HepG2 (cell line): ENCODE data around the gene GRB2. TPM values are rescaled to one million over a fixed set of nuclear protein-coding genes. Genes with fewer than 3 reads are reported as not detected.
A peak's percentile ranks its signal among the peaks of the same experiment; 100 is the strongest.

Source experiments
- CREB3 ChIP-seq: sonication (generic); formaldehyde crosslinking; IDR thresholded peaks from 2 replicates; pipeline ENCODE4 v1.5.0; 2020; ENCODE audit warnings: missing genetic modification reagents
- FOXK1 ChIP-seq: sonication (generic); formaldehyde crosslinking; IDR thresholded peaks from 2 replicates; pipeline ENCODE4 v1.4.0; 2020; ENCODE audit warnings: low read depth, missing genetic modification reagents, borderline replicate concordance
- HINFP ChIP-seq: sonication (generic); formaldehyde crosslinking; IDR thresholded peaks from 2 replicates; pipeline ENCODE4 v1.4.0; 2020; ENCODE audit warnings: low read depth, mild to moderate bottlenecking, missing genetic modification reagents
- HNF4A ChIP-seq: sonication (generic); formaldehyde crosslinking; IDR thresholded peaks from 2 replicates; pipeline ENCODE4 v1.4.0; 2020; ENCODE audit warnings: missing genetic modification reagents
- MYPOP ChIP-seq: sonication (generic); formaldehyde crosslinking; IDR thresholded peaks from 2 replicates; pipeline ENCODE4 v1.8.1; 2023; ENCODE audit warnings: mild to moderate bottlenecking, moderate library complexity, missing genetic modification reagents
- NR2F6 ChIP-seq, 2 experiments: IDR thresholded peaks; 2 replicates each; pipeline ENCODE4 v1.6.1; 2016; ENCODE audit warnings: antibody characterized with exemption in 1 of 2, mild to moderate bottlenecking in 1 of 2
- POLR2A ChIP-seq, 2 experiments: IDR thresholded peaks; 2 replicates each; pipeline ENCODE4 v1.6.1; 2011; ENCODE audit warnings: low read depth in 2 of 2, low read length in 2 of 2, mild to moderate bottlenecking in 1 of 2, moderate library complexity in 1 of 2; ENCODE audit not compliant: insufficient read depth in 1 of 2
- XRCC5 ChIP-seq: fragments of 200-400 bp; formaldehyde crosslinking; optimal IDR thresholded peaks from 2 replicates; pipeline ENCODE3; 2017; ENCODE audit warnings: mild to moderate bottlenecking, low read length
- ZEB1 ChIP-seq: IDR thresholded peaks from 2 replicates; pipeline ENCODE4 v1.6.1; 2012; ENCODE audit warnings: mild to moderate bottlenecking, low read depth, inconsistent platforms; ENCODE audit not compliant: insufficient replicate concordance
- ZNF10 ChIP-seq: sonication (generic); formaldehyde crosslinking; IDR thresholded peaks from 2 replicates; pipeline ENCODE4 v1.4.0; 2020; ENCODE audit warnings: mild to moderate bottlenecking, low read depth, missing genetic modification reagents, borderline replicate concordance
- ZNF263 ChIP-seq: sonication (generic); formaldehyde crosslinking; IDR thresholded peaks from 2 replicates; pipeline ENCODE4 v1.4.0; 2020; ENCODE audit warnings: missing genetic modification reagents
- ZNF317 ChIP-seq: sonication (generic); formaldehyde crosslinking; IDR thresholded peaks from 2 replicates; pipeline ENCODE4 v1.5.0; 2020; ENCODE audit warnings: mild to moderate bottlenecking, missing genetic modification reagents
- ZNF549 ChIP-seq: sonication (generic); formaldehyde crosslinking; IDR thresholded peaks from 2 replicates; pipeline ENCODE4 v1.5.0; 2020; ENCODE audit warnings: missing genetic modification reagents
- ZNF629 ChIP-seq: sonication (generic); formaldehyde crosslinking; conservative IDR thresholded peaks from 2 replicates; pipeline ENCODE4 v1.5.0; 2020; ENCODE audit warnings: missing genetic modification reagents
- ZNF710 ChIP-seq: sonication (generic); formaldehyde crosslinking; IDR thresholded peaks from 2 replicates; pipeline ENCODE4 v1.5.0; 2020; ENCODE audit warnings: mild to moderate bottlenecking, missing genetic modification reagents, borderline replicate concordance
- ZNF773 ChIP-seq: sonication (generic); formaldehyde crosslinking; IDR thresholded peaks from 2 replicates; pipeline ENCODE4 v1.4.0; 2020; ENCODE audit warnings: missing genetic modification reagents, borderline replicate concordance
- polyA plus RNA-seq, 8 experiments: library from polyadenylated mRNA; depleted of rRNA in 3 of 8; stranded (reverse) in 7 of 8; unstranded in 1 of 8; fragments of >200 nt; fragmentation: Illumina TruSeq in 4 of 8; extraction: Trizol in 4 of 8; gene quantifications; 2 replicates each; pipeline versions ENCODE4 v1.2.1 to v1.2.3, GENCODE V29; 2011 to 2016; ENCODE audit warnings: low read depth in 4 of 8, missing spikeins in 1 of 8, mixed read lengths in 1 of 8; ENCODE audit not compliant: insufficient read depth in 1 of 8
- total RNA-seq, 5 experiments: library from RNA; depleted of rRNA; stranded (reverse); fragments of >200 nt; fragmentation: Illumina TruSeq; extraction: Trizol; gene quantifications; 2 replicates each; pipeline ENCODE4 v1.2.3, GENCODE V29; 2016; ENCODE audit warnings: low read depth in 1 of 5
- TF ChIP-seq, protein P1 (sequence below): sonication (generic); formaldehyde crosslinking; IDR thresholded peaks from 2 replicates; pipeline ENCODE4 v1.4.0; 2020; ENCODE audit warnings: missing genetic modification reagents, borderline replicate concordance
- TF ChIP-seq, protein P2 (sequence below): IDR thresholded peaks from 2 replicates; pipeline ENCODE4 v1.6.1; 2016; ENCODE audit warnings: mild to moderate bottlenecking, missing biosample characterization, missing genetic modification reagents
- TF ChIP-seq, protein P3 (sequence below): sonication (generic); formaldehyde crosslinking; IDR thresholded peaks from 2 replicates; pipeline ENCODE4 v1.4.0; 2020; ENCODE audit warnings: missing genetic modification reagents, mild to moderate bottlenecking, borderline replicate concordance

GRB2 gene
- total and polyA plus RNA-seq, 2 of the 13 experiments (the other 11 are each of a cell fraction or from before 2014, with no cell fraction given), result 84.6 to 92.3 TPM

DNA sequence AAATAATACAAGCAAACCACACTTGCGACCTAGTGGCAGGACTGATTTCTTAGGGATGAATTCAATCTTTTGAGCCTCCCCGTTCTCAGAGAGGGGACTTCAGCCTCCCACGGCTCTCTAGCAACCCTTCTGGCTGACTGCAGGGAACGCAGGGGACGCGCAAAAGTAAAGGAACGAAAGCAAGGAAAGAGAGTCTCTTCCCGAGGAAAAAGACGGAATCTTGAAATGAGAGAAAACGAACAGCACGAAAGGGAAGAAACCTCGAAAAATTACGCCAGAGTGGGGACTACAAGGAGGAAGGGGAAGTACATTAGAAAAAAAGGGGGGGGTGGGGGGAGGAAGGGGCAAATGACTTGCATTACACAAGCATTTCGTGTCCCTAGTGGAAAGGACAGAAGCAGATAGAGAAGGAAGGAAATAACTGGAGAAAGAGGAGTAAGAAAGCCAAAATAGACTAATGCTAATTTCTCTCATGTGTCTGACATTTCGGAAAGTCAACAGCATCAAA lies 1.2 kb downstream of the GRB2 start (continued):
- TF ChIP-seq MYPOP (CRISPR knock-in tag) (peak; percentile 61; the same call in 1 of the 2 replicates), ZNF10 (CRISPR knock-in tag) (no peak), ZNF710 (peak; percentile 50; the same call in 1 of the 2 replicates), HNF4A (CRISPR knock-in tag) (0 out of 2 replicates have a peak, but pooled peaks have one; percentile 22), ZNF629 (CRISPR knock-in tag) (0 out of 2 replicates have a peak, but pooled peaks have one; percentile 14), CREB3 (CRISPR knock-in tag) (peak; percentile 63; the same call in 1 of the 2 replicates), ZEB1 (peak; percentile 15), NR2F6 (IDR thresholded peaks at IDR 0.05) (no peak), NR2F6 (CRISPR knock-in tag; IDR thresholded peaks at IDR 0.05) (0 out of 2 replicates have a peak, but pooled peaks have one; percentile 8), XRCC5 (peak; percentile 87), ZNF549 (CRISPR knock-in tag) (no peak), POLR2A (IDR thresholded peaks at IDR 0.05; ENCODE audit: insufficient read depth in 1 of 2, low read depth in 2 of 2, low read length in 2 of 2) (no peak), ZNF263 (CRISPR knock-in tag) (peak; percentile 67; the same call in 1 of the 2 replicates), ZNF773 (CRISPR knock-in tag) (0 out of 2 replicates have a peak, but pooled peaks have one; percentile 23), ZNF317 (CRISPR knock-in tag) (0 out of 2 replicates have a peak, but pooled peaks have one; percentile 12), FOXK1 (CRISPR knock-in tag) (no peak), HINFP (CRISPR knock-in tag) (no peak; the same call in 1 of the 2 replicates)
- TF ChIP-seq, protein P1, sequence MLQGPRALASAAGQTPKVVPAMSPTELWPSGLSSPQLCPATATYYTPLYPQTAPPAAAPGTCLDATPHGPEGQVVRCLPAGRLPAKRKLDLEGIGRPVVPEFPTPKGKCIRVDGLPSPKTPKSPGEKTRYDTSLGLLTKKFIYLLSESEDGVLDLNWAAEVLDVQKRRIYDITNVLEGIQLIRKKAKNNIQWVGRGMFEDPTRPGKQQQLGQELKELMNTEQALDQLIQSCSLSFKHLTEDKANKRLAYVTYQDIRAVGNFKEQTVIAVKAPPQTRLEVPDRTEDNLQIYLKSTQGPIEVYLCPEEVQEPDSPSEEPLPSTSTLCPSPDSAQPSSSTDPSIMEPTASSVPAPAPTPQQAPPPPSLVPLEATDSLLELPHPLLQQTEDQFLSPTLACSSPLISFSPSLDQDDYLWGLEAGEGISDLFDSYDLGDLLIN (CRISPR knock-in tag), result 0 out of 2 replicates have a peak, but pooled peaks have one; percentile 62
- TF ChIP-seq, protein P2, sequence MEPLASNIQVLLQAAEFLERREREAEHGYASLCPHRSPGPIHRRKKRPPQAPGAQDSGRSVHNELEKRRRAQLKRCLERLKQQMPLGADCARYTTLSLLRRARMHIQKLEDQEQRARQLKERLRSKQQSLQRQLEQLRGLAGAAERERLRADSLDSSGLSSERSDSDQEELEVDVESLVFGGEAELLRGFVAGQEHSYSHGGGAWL, result no peak
- TF ChIP-seq, protein P3, sequence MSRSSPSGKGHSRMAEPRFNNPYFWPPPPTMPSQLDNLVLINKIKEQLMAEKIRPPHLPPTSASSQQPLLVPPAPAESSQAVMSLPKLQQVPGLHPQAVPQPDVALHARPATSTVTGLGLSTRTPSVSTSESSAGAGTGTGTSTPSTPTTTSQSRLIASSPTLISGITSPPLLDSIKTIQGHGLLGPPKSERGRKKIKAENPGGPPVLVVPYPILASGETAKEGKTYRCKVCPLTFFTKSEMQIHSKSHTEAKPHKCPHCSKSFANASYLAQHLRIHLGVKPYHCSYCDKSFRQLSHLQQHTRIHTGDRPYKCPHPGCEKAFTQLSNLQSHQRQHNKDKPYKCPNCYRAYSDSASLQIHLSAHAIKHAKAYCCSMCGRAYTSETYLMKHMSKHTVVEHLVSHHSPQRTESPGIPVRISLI, result 0 out of 2 replicates have a peak, but pooled peaks have one; percentile 7
